Right atrium auricular region (tissue), 2 donors: ENCODE measurements around the gene ARL8A. TPM values are rescaled to one million over a fixed set of nuclear protein-coding genes. Genes with fewer than 3 reads are reported as not detected.

Source experiments
- DNase-seq: peaks from one replicate; pipeline ENCODE4 v3.0.0-alpha.2; 2019; ENCODE audit warnings: low spot score
- H3K27ac ChIP-seq, 2 donors: fragments of 200-600 bp; sonication (generic); 1 replicate in 1 of 2; 2 replicates in 1 of 2; pipeline ENCODE4 v1.5.1; 2016 to 2019
- H3K27me3 ChIP-seq, 2 donors: fragments of 200-600 bp; sonication (generic); one replicate each; pipeline versions ENCODE4 v1.5.1 to v1.6.0; 2017 to 2019
- H3K36me3 ChIP-seq: fragments of 200-600 bp; sonication (generic); one replicate; pipeline ENCODE4 v1.5.1; 2016
- H3K4me1 ChIP-seq, 2 donors: fragments of 200-600 bp; sonication (generic); one replicate each; pipeline versions ENCODE4 v1.5.1 to v1.6.0; 2017 to 2019
- H3K4me3 ChIP-seq, 2 donors: fragments of 200-600 bp; sonication (generic); 1 replicate in 1 of 2; 2 replicates in 1 of 2; pipeline ENCODE4 v1.5.1; 2017 to 2019; ENCODE audit warnings: mild to moderate bottlenecking in 1 of 2, moderate library complexity in 1 of 2
- H3K9me3 ChIP-seq, 2 donors: fragments of 200-600 bp; sonication (generic); one replicate each; pipeline ENCODE4 v1.5.1; 2019
- total RNA-seq, 2 donors: library from RNA; depleted of rRNA; stranded (reverse); fragments of >200 nt; gene quantifications; one replicate each; pipeline ENCODE4 v1.1.0, GENCODE V29; 2016
- TF ChIP-seq, protein P1 (sequence below), 2 donors: fragments of 200-600 bp; sonication (generic); IDR thresholded peaks; one replicate each; pipeline ENCODE4 v1.5.1; 2019; ENCODE audit warnings: antibody characterized with exemption in 2 of 2

Gene ARL8A
- total RNA-seq, 2 donors from 2014 or later, result 30.8 to 41.6 TPM

GRCh38 chr1:202164271-202165037 lies 19.9 kb upstream of the ARL8A start:
- no peak for DNase-seq
- Histone ChIP-seq H3K27me3 (no peaks in the 10 kb centered on the region), H3K36me3 (no peaks in the 10 kb centered on the region), H3K9me3 (no peaks in the 10 kb centered on the region), H3K27ac (no peak overlapping the region), H3K4me1 (no peaks in the 10 kb centered on the region), H3K4me3 (no peak overlapping the region)
- TF ChIP-seq, protein P1, sequence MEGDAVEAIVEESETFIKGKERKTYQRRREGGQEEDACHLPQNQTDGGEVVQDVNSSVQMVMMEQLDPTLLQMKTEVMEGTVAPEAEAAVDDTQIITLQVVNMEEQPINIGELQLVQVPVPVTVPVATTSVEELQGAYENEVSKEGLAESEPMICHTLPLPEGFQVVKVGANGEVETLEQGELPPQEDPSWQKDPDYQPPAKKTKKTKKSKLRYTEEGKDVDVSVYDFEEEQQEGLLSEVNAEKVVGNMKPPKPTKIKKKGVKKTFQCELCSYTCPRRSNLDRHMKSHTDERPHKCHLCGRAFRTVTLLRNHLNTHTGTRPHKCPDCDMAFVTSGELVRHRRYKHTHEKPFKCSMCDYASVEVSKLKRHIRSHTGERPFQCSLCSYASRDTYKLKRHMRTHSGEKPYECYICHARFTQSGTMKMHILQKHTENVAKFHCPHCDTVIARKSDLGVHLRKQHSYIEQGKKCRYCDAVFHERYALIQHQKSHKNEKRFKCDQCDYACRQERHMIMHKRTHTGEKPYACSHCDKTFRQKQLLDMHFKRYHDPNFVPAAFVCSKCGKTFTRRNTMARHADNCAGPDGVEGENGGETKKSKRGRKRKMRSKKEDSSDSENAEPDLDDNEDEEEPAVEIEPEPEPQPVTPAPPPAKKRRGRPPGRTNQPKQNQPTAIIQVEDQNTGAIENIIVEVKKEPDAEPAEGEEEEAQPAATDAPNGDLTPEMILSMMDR (IDR thresholded peaks at IDR 0.05), result no peak

- Histone ChIP-seq H3K27ac (no peak overlapping the region), H3K4me1 (no peaks in the 10 kb centered on the region), H3K9me3 (no peaks in the 10 kb centered on the region), H3K27me3 (no peaks in the 10 kb centered on the region), H3K4me3 (no peak overlapping the region), H3K36me3 (no peaks in the 10 kb centered on the region)
- DNase-seq, result no peak
- TF ChIP-seq, protein P1 (IDR thresholded peaks at IDR 0.05), result no peak
These were observed 19.0 kb upstream of the ARL8A start for GRCh38 chr1:202163281-202164270.

GRCh38 chr1:202162418-202163280 lies 18.1 kb upstream of the ARL8A start:
- Histone ChIP-seq H3K27ac (no peak overlapping the region), H3K27me3 (no peaks in the 10 kb centered on the region), H3K4me3 (no peak overlapping the region), H3K36me3 (no peaks in the 10 kb centered on the region), H3K4me1 (no peaks in the 10 kb centered on the region), H3K9me3 (no peaks in the 10 kb centered on the region)
- DNase-seq, result no peak
- TF ChIP-seq, protein P1 (IDR thresholded peaks at IDR 0.05), result no peak

GRCh38 chr1:202162047-202162417 lies 17.5 kb upstream of the ARL8A start:
- DNase-seq, result no peak
- H3K4me3 ChIP-seq, result no peak overlapping the region
- no peaks in the 10 kb centered on the region for H3K27me3 ChIP-seq
- no peaks in the 10 kb centered on the region for H3K4me1 ChIP-seq
- H3K36me3 ChIP-seq, result no peaks in the 10 kb centered on the region
- no peak overlapping the region for H3K27ac ChIP-seq
- H3K9me3 ChIP-seq, result no peaks in the 10 kb centered on the region
- TF ChIP-seq, protein P1 (IDR thresholded peaks at IDR 0.05), result no peak
